NCI-H510A treated with DMSO at 0.1 percent for 48 hours (cell line): ENCODE data around the gene LCE7A.

Experiments used
- DNase-seq: peaks from one replicate; lab custom pipeline; 2025; lab: John Stamatoyannopoulos, UW

The LCE7A gene

DNA sequence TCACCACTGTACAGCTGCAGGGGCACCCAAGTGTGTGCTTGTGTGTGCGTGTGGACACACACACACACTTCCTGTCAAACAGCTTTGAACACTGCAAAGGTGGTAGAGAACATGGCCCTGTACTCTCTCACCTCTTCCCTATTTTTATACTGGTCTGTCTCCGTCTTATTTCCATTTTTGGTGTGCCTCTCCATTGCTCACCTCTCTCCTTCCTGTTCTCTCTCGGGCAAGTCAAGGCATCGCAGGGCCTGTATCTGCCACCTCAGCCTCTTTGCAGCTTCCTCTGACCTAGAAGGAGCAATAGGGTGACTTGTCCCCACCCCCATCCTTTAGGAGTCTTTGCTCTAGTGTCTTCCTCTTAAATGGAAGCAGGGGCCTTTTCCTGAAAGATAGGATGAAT is 20.5 kb downstream of the LCE7A start:
- DNase-seq, result no peak

DNA sequence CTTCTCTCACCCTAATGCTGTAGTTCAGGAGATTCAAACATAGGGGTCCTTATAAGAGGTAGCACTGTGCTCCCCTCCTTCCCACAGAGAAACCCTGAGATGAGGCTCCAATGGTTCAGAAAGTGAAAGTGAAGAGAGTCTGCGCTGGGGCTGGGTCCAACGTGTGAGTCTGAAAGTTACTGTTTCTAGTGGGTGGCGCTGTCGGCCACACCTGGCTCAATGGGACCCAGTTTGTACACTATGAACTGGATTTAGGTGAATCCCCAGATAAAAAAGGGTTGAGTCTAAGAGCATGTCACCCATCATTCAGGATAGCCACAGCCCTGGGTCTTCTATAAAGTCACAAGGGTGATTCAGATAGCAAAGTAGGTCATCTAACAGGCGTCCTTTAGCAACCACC is 21.1 kb downstream of the LCE7A start:
- no peak for DNase-seq

DNA sequence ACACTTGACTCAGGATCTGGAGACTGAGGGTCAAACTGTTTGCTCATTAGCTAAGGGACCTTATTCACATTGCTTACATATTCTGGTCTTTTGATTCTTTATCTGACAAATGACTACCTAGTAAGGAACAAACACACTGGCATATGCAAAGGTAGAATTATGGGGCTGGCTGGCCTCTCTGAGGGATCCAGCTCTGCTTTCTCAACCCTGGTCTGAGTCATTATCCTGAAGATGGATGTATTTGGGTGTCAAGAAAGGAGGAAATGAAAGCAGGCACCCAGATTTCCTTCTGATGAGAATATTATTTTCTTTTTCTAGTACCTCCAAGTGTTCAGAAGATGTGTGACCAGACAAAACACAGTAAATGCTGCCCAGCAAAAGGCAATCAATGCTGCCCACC is 24.3 kb downstream of the LCE7A start:
- DNase-seq, result no peak

DNA sequence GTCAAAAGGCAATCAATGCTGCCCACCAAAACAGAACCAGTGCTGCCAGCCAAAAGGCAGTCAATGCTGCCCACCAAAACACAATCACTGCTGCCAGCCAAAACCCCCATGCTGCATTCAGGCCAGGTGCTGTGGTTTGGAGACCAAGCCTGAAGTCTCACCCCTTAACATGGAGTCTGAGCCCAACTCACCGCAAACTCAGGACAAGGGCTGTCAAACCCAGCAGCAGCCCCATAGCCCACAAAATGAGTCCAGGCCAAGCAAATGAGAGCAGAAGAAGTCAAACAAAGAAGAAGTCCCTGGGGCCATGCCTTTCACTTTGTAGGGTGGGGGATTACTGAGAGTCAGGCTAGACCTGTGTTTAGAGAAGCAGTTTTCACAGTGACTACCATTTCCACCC is 24.7 kb downstream of the LCE7A start:
- no peak for DNase-seq

DNA sequence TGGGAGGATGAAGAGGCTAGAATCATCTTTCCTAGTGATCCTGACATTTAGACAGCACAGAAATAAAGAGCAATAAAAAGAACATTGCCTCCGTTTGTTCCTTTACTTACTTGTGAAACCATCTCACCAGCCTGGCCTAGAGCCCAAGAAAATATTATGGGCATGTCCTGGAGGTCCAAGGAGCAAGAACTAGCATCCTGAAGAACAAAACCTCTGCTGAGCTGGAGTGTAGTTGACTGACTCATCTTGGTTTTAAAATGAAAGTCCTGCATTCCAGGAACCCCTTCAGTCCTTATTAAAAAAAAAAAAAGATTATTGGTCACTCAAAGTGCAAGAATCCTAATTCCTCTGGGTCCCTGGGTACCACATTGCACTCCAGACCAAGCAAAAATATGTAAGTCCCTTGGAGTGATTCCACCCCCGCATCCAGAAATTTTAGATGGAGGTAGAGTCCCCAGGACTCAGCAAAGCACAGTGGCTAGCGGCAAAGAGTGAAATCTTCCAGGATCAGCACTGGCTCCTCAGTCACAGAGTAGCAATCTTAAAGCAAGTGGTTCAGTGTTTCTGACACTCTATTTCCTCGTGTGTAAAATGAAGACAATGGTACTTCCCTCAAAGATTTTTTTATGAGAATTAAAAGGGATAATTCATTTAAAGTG is 25.3 kb downstream of the LCE7A start:
- no peak for DNase-seq

DNA sequence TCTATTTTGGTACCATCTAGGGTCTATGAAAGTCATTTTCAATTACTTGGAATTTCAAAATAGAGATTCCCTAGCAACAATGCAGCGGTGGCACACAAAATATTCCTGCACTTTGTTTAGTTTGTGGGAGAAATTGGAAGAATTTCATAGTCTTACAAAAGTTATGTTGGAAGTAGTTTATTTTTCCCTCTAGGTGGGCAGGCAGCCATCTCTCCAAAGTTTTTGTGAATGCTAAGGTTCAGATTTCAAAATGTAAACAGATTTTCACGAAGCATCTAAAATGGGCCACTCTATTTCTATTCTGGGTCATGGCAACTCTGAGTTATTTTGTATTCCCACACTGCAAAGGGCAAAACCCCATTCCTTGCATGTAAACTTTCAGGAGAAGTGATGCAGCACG is 26.3 kb downstream of the LCE7A start:
- no peak for DNase-seq

DNA sequence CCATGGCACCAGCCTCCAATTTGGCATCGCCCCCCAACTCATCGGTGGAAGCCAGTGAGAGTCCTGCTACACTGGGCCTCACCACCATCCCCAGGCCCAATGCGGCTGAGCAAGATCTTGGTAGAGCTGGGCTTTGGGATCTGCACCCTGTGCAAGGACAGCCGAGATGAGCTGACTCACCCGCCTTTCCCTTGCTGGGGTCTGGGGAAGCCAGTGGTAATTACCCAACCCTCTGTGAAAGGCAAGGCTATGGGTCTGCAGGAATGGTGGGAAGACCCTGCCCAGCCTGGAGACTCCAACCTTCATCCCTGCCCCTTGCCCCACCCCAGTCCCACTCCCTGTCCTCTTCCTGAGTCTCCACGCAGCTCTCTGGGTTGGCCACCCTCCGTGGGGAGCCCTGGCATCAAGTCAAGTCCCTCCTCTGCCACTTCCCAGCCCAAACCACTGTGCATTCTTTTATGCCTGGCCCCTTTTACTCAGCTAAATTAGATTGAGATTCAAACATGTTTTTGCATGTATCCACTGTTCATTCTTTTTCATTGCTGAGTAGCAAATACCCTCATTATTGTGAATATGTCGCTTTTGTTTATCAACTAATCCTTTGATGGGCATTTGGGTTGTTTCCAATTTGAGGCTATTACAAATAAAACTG is 27.1 kb downstream of the LCE7A start:
- no peak for DNase-seq

DNA sequence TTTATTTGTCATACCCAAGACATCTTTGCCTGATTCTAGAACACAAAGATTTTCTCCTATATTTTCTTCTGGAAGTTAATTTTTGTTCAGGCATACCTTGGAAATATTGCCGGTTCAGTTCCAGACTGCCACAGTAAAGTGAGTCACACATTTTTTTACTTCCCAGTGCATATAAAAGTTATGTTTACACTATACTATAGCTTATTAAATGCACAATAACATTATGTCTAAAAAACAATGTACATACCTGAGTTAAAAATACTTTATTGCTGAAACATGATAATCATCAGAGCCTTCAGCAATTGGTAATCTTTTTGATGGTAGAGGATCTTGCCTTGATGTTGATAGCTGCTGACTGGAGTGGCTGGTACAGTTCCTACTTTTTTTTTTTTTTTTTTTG is 28.3 kb downstream of the LCE7A start:
- DNase-seq, result no peak

DNA sequence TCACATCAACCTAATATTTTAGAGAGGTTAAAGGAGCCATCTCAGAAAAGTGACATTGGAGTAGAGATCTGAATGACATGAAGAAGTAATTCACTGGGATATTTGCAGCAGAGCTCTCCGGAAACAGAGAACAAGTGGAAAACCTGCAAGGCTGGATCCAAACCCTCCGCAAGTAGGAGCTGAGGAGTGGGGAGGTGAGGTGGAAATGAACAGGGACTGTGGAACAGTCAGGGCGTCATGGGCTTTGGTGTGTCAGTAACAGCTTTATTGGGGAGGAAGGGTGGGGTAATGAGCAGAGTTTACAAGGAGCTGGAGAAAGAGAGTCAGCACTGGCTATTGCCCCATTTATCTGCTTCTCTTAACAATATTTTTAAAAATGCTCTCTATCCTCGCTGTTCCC is 39.2 kb downstream of the LCE7A start:
- DNase-seq, result no peak

DNA sequence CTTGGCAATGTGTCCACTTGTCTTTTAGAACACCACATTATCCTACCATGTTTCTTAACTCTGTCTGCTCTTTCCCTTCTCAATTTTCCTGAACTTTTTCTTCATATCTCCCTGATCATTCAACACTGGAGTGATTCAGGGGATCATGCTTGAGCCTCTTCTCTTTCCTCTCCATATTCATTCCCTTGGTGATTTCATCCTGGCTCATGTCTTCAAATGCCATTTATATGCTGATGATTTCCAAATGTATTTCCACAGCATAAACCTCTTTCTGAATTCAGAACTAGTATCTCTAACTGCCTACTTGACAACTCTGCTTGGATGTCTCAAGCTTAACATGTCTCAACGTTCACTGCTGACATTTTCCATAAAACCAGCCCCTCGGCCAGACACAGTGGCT is 40.1 kb downstream of the LCE7A start:
- no peak for DNase-seq

DNA sequence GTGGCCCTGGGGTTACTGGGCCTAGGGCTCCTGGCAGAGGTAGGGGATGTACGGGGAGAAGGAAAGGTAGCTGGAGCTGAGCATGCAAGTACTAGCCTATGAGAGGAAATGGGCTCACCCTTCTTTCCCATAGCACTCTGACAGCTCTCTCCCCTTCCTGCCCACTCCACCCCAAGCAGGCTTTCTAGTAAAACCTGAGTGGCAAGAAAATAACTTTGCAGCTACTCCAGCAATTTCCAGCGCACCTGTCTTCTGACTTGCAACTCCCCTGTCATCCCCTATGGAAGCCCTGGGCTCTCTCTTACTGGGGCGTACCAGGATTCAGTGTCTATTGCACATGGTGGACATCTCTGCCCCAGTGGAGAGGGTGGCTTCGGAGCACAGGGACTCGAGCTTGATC is 41.8 kb downstream of the LCE7A start:
- no peak for DNase-seq

DNA sequence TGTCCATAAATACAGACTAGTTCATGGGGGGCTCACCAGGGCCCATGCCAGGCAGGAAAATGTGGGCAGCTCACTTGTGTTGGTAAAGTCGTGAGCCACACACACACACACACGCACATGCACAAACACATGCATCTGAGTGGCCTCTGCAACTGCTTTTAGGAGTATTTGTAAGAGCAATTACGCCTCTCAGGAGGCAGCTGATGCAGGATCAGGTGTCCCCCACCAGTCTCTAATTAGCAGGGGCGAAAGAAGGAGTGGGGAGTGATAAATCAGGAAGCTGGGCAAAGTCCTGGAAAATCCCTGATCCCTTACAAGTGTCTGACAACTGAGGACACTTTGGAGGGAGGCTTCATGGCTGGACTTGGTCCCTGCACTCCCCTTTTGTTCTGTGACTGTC is 42.8 kb downstream of the LCE7A start:
- no peak for DNase-seq

DNA sequence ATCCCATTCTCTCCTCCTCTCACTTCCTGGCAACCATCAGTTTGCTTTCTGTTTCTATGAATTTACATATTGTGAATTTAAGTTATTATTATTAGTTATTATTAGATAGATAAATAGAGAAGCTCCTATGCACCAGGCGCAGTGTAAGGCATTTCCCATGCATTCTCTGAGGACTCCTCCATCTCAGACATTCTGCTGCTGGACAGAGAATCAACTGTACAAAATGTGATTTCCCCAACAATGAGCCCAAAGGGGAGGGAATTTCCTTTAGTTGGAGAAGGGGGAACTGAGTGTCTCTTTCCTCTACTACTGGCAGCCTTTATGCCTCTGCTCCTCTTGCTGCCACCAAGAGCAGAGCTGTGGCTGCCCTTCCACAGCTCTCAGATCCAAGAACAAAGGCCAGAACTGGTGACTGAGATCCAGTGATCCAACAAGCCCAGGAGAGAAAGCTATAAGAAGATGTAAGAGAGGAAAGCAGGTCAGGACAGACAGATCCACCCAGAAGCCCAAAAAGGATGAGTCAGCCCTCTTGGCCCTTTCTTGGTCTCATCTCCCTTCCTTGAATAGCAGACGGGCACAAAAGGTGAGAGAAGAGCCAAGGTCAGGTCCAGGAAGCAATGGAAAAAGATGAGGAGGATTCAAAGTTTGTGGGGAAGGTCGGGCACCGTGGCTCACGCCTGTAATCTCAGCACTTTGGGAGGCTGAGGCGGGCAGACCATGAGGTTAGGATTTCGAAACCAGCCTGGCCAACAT is 45.1 kb downstream of the LCE7A start:
- DNase-seq, result no peak

DNA sequence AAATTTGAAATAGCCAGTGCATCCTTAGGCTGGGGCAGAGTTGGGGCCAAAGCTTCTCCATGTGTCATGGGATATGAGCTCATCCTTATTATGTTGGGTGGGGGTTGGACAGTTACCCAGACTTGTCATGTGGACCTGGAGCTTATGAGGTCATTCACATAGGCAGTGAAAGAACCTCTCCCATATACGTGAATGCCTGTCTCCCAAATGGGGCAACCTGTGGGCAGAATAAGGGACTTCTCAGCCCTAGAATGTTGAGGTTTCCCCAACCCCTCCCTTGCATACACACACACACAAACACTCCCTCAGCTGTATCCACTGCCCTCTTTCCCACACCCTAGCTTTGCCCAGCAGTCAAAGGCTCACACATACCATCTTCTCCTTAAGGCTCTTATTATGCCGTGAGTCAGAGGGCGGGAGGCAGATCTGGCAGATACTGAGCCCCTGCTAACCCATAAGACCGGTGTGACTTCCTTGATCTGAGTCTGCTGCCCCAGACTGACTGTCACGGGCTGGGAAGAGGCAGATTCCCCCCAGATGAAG is 46.3 kb downstream of the LCE7A start:
- no peak for DNase-seq

DNA sequence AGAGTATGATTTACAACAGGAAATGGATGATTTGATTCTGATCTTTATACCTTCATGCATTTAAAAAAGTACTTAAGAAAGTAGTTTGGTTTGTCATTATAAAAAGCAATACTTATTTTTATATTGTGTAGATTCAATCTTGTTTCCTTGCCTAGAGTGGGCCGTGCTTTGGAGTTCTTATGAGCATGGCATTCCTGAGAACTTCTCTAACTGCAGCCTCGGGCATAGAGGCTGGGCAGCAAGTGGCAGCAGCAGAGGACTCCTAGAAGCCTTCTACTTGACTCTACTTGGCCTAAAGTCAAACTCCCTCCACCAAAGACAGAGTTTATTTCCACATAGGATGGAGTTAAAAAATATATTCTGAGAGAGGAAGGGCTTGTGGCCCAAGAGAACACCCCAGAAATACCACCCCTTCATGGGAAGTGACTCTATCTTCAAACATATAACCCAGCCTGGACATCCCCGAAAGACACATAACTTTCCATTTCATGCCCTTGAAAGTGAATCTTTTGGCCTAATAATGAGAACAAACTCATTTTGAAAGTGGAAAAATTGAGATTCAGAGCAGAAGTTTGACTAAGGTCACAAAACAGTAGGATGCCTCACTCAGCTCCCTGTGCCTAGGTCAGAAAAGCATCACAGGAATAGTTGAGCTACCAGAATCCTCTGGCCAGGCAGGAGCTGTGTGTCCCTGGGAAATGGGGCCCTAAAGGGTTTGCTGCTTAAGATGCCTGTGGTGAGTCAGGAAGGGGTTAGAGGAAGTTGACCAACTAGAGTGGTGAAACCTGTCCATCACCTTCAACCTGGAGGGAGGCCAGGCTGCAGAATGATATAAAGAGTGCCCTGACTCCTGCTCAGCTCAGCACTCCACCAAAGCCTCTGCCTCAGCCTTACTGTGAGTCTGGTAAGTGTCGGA is 48.1 kb downstream of the LCE7A start, which contains the start of gene IVL:
Gene IVL (plus strand): TSS at position 861 of the 916 bp plus-strand sequence. CDS start 1,252 bp downstream, outside the sequence.
- no peak for DNase-seq

DNA sequence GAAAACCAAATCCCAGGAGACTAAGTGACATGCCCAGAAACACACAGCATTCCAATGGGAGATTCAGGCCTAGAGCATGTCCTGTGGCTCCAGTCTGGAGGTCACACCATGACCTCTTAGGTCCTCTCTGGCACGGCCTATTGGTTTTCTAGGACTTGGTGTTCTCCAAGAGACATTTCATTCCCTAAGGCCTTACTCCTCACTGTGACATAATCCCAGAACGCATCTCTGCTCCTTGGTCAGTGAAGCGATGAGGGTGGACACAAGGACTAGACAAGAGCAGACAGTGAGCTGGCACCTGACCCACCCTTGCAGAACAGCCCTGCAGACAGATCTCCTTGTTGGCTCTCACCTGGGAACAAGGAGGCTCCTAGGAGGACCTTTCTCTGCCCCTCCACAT is 49.4 kb downstream of the LCE7A start:
- DNase-seq, result no peak
